Endothelial cell of umbilical vein (primary cell): ENCODE measurements around the gene EDRF1.

ENCODE experiments used
- CTCF ChIP-seq, 2 donors: IDR thresholded peaks; 1 replicate in 1 of 2; 2 replicates in 1 of 2; pipeline ENCODE4 v1.5.1; 2011; ENCODE audit warnings: low read length in 2 of 2, mild to moderate bottlenecking in 2 of 2, moderate library complexity in 2 of 2, control low read depth in 1 of 2, inconsistent platforms in 1 of 2, low read depth in 1 of 2; ENCODE audit not compliant: insufficient read depth in 1 of 2; ENCODE audit errors: extremely low read depth in 1 of 2
- POLR2A ChIP-seq: IDR thresholded peaks from 2 replicates; pipeline ENCODE4 v1.6.1; 2012; ENCODE audit warnings: low read depth, mild to moderate bottlenecking, control low read depth, low read length
- POLR2AphosphoS5 ChIP-seq: IDR thresholded peaks from 2 replicates; pipeline ENCODE4 v1.6.1; 2012; ENCODE audit warnings: low read depth, mild to moderate bottlenecking, control low read depth, low read length, moderate library complexity; ENCODE audit not compliant: insufficient read depth

- no peak for TF ChIP-seq CTCF (IDR thresholded peaks at IDR 0.05; ENCODE audit: extremely low read depth in 1 of 2, insufficient read depth in 1 of 2, low read depth in 1 of 2, low read length in 2 of 2)
- TF ChIP-seq POLR2A = no peak
- TF ChIP-seq POLR2AphosphoS5 = no peak
These were observed 55.2 kb downstream of the EDRF1 start for GRCh38 chr10:125774581-125775191.
